Measurements from ENCODE around the gene ENPP6.

ENPP6 gene

GRCh38 chr4:184066584-184067300 is 150.9 kb downstream of the ENPP6 start:
- no peak overlapping the region for H3K4me3 ChIP-seq (ENCODE audit: low read length)
- DNase-seq (ENCODE audit: low read depth): no peak
- TF ChIP-seq, protein P1, sequence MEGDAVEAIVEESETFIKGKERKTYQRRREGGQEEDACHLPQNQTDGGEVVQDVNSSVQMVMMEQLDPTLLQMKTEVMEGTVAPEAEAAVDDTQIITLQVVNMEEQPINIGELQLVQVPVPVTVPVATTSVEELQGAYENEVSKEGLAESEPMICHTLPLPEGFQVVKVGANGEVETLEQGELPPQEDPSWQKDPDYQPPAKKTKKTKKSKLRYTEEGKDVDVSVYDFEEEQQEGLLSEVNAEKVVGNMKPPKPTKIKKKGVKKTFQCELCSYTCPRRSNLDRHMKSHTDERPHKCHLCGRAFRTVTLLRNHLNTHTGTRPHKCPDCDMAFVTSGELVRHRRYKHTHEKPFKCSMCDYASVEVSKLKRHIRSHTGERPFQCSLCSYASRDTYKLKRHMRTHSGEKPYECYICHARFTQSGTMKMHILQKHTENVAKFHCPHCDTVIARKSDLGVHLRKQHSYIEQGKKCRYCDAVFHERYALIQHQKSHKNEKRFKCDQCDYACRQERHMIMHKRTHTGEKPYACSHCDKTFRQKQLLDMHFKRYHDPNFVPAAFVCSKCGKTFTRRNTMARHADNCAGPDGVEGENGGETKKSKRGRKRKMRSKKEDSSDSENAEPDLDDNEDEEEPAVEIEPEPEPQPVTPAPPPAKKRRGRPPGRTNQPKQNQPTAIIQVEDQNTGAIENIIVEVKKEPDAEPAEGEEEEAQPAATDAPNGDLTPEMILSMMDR (IDR thresholded peaks at IDR 0.05; ENCODE audit: insufficient read depth, low read depth, low read length, missing control alignments): no peak

DNA sequence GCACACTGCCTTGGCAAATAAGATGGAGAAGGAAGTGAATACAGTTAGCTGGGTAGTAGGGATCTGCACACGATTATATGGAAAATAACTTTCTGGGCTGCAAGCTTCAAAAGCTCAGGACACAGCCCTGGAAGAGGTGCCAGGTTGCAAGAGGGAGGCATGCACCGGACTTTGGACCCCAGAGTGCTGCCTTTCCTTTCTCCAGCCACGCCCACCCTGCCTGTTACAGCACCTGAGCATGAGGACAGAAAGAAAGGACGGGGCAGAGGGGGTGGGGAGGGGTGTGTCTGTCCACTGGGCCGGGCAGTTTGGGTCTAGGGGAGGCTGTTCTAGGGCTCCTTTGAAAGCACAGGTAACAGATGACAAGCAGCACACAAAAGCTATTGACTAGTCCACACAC is 152.8 kb downstream of the ENPP6 start:
- H3K4me3 ChIP-seq (ENCODE audit: low read length): no peak overlapping the region
- DNase-seq (ENCODE audit: low read depth): no peak
- TF ChIP-seq, protein P1 (IDR thresholded peaks at IDR 0.05; ENCODE audit: insufficient read depth, low read depth, low read length, missing control alignments): no peak

GRCh38 chr4:184062769-184063168 is 154.9 kb downstream of the ENPP6 start:
- H3K4me3 ChIP-seq (ENCODE audit: low read length): no peak overlapping the region
- DNase-seq (ENCODE audit: low read depth): no peak
- TF ChIP-seq, protein P1 (IDR thresholded peaks at IDR 0.05; ENCODE audit: insufficient read depth, low read depth, low read length, missing control alignments): no peak

- no peak overlapping the region for H3K4me3 ChIP-seq (ENCODE audit: low read length)
- no peak for DNase-seq (ENCODE audit: low read depth)
- TF ChIP-seq, protein P1 (IDR thresholded peaks at IDR 0.05; ENCODE audit: insufficient read depth, low read depth, low read length, missing control alignments): no peak
Measured at GRCh38 chr4:184061582-184061981, 156.1 kb downstream of the ENPP6 start.

DNA sequence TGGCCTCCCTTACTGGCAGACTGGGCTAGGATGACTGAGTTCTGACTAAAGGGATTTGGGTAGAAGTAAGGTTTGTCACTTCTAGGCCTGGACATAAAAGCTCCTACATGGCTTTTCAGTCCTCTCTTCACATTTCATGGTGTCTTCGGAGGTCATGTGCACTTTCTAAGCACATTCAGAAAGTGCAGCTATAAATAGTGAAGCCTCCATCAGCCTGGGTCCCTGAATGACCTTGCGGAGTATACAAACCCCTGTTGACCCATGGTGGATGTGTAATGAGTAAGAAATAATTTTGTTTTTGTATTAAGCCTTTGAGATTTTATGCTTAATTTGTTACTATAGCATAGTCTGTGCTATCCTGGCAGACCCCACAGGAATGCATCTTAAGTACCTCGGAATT is 158.6 kb downstream of the ENPP6 start:
- no peak overlapping the region for H3K4me3 ChIP-seq (ENCODE audit: low read length)
- TF ChIP-seq, protein P1 (IDR thresholded peaks at IDR 0.05; ENCODE audit: insufficient read depth, low read depth, low read length, missing control alignments): no peak
- no peak for DNase-seq (ENCODE audit: low read depth)

GRCh38 chr4:184058026-184058425 is 159.6 kb downstream of the ENPP6 start:
- TF ChIP-seq, protein P1 (IDR thresholded peaks at IDR 0.05; ENCODE audit: insufficient read depth, low read depth, low read length, missing control alignments): no peak
- DNase-seq (ENCODE audit: low read depth): no peak
- no peak overlapping the region for H3K4me3 ChIP-seq (ENCODE audit: low read length)

GRCh38 chr4:184056877-184057276 is 160.8 kb downstream of the ENPP6 start:
- H3K4me3 ChIP-seq (ENCODE audit: low read length): no peak overlapping the region
- DNase-seq (ENCODE audit: low read depth): no peak
- TF ChIP-seq, protein P1 (IDR thresholded peaks at IDR 0.05; ENCODE audit: insufficient read depth, low read depth, low read length, missing control alignments): no peak
